Amygdala (tissue), 56 donors: ENCODE results near the gene BBS9.
A peak's percentile ranks its signal among the peaks of the same experiment; 100 is the strongest.
"Not testable (repeated sequence)": the region's sequence is repeated elsewhere in the genome, so short reads cannot be mapped to it uniquely, and the experiment has no call there.

Source experiments
- DNase-seq, 56 donors: peaks; one replicate each; lab custom pipeline; 2025; lab: John Stamatoyannopoulos, UW

BBS9 gene

DNA sequence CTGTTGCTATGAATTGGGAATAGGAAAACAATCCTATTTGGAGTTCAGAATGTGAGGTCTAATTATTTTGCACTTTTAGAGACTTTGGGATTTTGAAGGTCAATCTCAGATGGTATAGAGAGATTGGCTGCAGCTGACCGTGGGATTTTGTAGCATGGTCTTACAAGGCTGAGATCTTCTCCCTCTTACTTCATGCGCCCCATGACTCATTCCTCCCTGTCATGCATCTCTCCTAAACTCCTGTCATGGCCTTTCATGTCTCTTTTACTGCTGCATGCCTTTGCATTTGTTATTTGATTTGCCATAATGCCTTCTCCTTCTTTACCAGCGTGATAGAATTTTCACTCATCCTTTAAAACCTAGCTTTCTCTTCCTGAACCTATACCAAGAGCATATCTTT, 133.1 kb downstream of the BBS9 start:
- no peak for DNase-seq

DNA sequence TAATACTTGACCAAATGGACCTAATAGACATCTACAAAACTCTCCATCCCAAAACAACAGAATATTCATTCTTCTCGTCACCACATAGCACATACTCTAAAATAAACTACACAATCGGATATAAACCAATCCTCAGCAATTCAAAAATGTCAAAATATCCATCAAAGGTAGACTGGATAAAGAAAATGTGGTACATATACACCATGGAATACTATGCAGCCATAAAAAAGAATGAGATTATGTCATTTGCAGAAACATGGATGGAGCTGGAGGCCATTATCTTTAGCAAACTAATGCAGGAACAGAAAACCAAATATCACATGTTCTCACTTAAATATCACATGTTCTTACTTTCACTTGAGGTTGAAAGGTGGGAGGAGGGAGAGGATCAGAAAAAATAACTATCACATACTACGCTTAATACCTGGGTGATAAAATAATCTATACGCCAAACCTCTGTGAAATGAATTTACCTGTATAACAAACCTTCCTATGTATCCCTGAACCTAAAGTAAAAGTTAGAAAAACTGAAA, 142.5 kb downstream of the BBS9 start:
- DNase-seq, result not testable (repeated sequence)

DNA sequence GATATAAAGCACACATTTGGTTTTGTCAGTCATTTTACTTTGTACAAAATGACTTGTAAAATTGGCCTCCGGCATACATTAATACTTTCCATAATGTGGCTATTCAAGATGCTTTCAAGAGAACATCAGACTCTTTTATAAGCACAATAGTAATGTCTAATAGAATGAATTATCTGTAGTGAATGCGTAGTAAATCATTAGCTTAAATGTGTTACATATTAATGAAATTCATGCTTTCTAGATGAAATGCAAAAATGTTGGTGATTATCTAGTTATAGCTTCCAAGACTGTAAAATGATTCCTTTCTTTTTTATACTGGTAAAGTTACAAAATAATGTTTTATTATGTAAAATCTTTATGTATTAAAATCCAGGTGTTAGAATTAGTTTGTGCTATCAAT, 144.0 kb downstream of the BBS9 start:
- no peak for DNase-seq

DNA sequence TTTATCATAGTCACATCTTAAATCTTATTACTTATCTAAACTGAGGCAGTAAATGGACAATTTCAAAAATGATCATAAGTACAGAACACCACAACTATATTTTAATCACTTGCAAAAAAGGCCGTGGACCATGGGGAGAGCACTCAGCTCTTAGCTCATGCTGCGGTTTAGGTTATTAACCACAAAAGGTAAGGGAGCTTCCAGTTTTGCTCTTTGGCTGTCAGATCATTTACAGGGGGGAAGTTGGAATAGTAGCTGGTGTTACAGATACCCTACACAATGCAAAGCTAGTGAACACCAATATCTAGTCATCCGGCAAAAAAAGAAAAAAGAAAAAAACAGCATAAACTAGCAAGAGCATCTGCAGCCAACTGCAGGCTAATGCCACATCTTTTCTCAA, 147.0 kb downstream of the BBS9 start:
- DNase-seq, result no peak

DNA sequence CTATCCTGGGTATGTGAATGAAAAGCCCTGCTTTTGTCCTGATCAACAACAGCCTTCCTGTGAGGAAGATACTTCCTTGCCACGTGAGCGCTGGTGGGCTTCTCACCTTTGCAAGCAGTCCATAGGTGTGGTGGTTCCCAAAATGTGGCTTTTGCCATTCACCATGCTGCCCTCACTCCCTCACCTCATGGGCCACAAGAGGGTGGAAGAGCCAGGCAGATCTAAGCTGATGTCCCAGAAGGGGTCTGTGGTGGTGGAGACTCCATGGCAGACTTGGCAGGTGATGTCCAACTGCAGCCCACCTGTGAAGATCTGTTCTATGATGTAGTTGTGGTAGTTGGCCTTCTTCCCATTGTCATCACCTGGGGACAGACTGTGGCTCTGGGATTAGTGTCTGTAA, 147.4 kb downstream of the BBS9 start:
- DNase-seq, result no peak

DNA sequence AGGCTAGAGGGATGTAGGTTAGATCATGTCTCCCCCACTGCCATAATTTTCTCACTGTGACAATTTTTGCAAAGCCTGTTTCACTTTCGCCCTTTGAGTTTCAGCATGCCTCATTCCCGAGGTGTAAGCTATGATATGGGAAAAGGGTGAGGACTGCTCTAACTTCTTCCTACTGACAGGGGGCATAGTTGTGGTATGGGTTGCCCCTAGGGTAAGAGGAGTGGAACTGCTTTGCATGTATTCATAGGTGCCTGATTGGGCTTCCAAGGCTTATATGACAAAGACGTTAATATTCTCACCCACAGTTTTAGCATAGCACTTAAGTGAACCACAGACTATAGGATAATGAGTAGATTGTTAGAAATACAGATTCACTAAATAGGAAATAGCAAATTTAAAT, 148.7 kb downstream of the BBS9 start:
- DNase-seq, result no peak

DNA sequence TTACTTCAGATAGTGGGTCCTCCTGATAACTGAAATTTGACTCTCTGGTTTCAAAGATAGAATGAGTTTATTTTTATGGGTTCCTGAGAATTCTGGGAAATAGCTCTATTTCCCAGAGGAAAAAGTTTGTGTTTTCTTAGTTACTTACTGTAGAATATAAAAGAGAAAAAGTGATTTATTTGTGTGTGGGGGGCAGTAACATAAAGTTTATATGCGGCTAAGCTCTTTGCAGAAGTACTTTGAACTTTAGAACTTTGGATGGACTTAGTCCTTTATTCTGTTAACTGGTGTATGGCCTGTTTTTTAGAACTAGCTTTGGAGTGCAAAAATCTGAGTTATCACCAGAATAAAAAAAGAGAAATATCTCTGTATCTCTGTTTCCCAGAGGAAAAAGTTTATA, 157.1 kb downstream of the BBS9 start:
- no peak for DNase-seq

DNA sequence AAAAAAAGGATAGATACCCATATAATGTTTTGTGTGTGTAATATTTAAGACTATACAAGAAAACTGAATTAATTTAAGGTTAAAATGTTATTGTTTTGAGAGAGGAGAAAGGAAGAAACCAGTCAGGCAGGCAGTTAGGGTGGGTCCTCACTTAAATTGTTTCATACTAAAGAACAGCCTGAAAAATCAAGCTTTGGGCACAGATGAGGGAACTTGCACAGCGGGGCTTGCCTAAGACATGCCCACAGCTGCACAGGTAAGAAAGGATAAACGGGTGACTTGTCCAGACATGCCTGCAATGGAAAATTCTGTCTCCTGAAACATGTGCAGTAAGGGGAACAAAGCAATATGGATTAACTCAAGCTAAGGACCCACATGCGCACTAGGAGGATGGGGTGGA, 158.4 kb downstream of the BBS9 start:
- no peak for DNase-seq

DNA sequence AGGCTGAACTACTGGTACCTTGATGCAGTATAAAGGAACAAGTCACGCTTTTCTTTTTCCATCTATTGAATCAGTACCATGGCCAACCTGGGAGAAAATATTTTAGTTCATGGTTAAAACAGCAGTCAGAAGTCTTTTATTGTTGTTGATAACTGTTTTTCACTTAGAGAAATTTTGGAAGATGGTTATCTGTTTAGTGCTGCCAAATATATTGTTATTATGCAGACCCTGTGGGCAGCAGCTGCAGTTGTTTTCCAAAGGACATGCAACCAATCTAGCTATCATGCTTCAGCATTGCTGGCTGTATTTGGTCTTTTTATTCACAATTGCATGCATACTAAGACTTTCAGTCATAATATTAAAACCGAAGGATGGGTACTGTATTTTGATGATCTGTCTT, 169.5 kb downstream of the BBS9 start:
- no peak for DNase-seq

DNA sequence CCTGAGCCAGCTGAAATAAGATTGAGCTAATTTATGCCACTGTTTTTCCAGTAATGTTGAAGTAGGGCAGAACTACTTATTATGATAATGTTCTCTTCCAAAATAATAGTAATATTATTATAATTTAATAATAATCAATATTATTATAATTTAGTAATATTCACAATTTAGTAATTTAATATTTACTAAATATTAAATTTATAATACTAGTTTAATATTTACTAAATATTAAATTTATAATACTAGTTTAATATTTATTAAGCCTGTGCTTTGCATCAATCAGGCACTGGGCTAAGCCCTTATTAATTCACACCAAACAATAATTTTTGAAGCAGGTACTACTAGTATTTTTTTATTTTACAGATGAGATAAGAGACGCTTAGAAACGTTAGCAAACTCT, 170.1 kb downstream of the BBS9 start:
- no peak for DNase-seq

DNA sequence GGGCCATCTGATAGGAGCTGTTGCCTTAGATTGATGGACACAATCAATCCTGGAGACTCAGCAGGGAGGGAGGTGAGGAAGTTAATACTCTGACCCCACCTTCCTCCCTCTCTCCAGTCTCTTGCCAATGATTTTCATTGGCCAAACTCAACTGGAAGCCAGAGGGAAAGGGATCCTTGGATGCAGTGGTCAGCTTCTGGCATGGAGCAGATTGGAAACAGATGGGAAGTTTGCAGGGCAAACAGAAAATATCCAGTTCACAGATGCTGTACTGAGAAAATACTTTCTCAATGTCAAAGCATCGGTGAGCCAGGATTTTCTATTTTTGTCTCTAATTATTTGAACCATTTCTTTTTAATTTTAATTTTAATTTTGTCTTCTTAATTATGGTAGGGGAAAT, 170.8 kb downstream of the BBS9 start:
- DNase-seq, result no peak

DNA sequence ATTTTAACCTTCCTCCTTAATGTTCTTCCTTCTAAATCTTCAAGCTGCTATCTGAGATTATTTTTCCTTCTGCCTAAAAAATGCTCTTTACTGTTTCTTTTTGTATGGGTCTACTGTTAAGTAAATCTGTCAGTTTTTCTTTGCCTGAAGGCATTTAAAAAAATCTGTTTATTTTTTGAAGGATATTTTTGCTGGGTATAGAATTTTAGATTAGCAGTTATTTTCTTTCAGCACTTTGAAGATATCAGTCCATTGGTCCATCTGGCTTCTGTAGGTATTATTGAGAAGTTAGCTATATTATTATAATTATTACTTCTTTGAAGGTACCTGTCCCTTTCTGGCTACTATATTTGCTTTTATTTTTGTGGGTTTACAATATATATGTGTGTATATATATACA, 171.4 kb downstream of the BBS9 start:
- no peak for DNase-seq

DNA sequence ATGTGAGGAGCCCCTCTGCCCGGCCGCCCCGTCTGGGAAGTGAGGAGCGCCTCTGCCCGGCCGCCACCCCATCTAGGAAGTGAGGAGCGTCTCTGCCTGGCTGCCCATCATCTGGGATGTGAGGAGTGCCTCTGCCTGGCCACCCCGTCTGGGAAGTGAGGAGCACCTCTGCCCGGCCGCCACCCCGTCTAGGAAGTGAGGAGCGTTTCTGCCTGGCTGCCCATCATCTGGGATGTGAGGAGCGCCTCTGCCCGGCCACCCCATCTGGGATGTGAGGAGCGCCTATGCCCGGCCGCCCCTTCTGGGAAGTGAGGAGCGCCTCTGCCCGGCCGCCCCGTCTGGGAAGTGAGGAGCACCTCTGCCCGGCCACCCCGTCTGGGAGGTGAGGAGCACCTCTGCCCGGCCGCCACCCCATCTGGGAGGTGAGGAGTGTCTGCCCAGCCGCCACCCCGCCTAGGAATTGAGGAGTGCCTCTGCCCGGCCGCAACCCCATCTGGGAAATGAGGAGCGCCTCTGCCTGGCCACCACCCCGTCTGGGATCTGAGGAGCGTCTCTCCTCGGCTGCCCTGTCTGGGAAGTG, 174.7 kb downstream of the BBS9 start:
- DNase-seq, result peak in 1 of 56 donors; percentile 1

DNA sequence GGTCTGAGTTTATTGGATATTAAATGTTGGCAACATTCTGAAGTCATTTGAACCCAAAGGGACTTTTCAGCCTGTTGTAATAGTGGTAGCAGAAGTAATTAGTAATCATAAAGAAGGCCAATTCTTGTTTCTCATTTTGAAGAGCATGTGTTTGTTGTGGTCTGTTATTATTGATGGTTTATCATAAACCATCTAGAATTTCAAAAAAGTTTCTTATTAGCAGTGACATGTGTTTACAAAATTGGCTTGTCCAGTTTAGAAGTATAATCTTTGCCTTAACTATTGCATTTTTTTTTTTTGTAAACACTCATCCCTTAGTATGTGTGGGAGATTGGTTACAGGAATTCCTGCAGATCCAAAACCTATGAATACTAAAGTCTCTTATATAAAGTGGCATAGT, 177.8 kb downstream of the BBS9 start:
- DNase-seq, result no peak

DNA sequence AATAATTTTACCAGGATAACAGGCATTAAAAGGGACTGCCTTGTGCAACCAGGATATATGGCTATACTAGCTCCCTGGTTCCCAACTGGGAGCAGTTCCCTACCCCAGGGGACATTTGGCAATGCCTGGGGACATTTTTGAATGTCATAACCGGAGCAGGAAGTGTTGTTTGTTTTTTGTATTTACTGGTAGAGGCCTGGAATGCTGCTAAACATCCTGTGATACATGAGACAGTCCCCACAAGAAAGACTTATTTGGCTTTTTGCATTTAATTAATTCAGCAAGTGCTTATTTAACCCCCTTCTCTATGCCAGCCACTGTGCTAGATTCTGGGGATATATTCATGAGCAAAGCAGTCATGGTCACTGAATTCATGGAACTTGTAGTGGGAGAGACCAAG, 181.2 kb downstream of the BBS9 start:
- no peak for DNase-seq

DNA sequence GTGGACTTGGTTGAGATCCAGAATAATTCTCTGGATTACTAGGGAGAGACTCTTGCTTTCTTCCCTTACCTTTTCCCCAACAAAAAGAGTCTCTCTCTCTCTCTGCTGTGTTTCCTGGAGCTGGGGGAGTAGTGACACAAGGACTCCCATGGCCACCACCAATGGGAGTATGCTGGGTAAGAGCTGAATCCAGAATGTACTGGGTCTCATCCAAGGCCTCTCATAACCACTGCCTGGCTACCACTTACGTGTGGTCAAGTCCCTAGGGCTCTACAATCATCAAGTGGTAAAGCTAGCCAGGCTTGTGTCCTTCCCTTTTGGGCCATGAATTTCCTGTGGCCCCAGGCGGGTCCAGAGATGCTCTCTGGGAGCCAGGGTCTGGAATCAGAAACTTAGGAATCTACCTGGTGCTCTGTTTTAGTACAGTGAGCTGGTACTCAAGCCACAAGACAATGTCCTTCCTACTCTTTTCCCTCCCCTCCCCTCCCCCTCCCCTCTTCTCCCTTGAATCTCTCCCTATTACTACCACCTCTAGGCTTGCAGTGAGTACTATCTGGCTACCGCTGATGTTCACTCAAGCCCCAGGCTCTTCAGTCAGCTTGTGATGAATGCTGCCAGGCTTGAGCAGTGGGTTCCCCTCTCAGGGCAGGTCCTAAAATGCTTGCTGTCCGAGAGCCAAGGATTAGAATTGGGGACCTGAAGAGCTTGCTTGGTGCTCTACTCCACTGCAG, 196.6 kb downstream of the BBS9 start:
- no peak for DNase-seq

DNA sequence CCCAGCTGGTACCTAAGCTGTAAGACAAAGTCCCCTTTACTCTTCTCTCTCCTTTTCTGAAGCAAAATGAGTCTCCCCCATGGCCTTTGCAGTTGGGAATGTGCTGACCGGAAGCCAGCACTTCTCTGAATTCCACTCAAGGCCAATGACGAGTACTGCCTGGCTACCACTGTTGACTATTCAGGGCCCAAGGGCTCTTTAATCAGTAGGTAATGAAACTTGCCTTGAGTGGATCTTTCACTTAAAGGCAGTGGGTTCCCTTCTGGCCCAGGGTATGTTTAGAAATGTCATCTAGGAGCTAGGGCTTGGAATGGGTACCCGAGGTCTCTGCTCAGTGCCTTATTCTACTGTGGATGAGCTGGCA, 197.1 kb downstream of the BBS9 start:
- no peak for DNase-seq

DNA sequence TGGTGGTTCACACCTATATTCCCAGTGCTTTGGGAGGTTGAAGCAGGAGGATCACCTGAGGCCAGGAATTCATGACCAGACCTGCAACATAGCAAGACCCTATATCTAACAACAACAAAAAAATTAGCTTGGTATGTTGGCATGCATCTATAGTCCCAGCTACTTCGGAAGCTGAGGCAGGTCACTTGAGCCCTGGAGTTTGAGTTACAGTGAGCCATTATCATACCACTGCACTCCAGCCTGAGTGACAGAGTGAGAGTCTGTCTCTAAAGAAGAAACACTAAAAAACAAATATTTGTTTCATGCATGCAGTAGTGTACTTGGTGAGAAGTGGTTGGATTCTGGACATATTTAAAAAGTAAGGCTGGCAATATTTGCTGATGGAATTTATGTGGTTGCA, 198.1 kb downstream of the BBS9 start:
- no peak for DNase-seq

DNA sequence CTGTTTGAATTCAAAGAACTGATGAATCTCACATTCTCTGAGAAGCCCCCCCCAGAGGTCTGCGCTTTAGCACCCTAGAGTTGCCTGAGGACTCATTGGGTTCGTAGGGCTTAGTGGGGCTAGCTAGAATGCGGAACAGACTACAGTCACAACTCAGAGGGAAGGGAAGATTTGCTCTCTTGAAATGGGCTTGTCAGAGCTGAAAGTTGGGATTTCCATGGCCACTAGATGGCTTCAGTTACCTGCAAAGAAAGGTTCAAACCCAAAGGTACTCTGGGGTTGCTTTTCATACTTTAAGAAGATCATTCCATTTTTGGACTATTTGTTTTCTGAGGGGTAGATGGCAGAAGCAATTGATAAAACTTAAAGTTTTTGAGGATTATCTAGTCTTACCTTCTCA, 205.0 kb downstream of the BBS9 start:
- DNase-seq, result no peak

DNA sequence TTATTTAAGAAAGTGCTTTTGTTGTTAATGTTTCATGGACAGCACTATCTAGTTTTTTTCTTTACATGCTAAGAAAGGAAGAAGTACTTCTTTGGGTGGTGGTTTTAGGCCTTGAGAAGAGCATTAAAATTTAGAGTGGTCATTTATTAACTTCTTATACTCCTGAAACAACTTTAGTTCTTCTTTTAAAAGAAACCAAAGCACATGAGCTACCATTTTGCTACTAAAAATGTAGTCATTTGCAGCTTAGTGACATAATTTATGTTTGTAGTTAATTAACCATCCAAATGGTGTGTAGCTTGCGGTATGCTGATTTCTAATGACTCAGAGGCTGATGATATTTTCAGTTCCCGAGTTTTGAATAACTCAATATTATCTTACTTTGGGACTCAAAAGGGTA, 207.5 kb downstream of the BBS9 start:
- no peak for DNase-seq

DNA sequence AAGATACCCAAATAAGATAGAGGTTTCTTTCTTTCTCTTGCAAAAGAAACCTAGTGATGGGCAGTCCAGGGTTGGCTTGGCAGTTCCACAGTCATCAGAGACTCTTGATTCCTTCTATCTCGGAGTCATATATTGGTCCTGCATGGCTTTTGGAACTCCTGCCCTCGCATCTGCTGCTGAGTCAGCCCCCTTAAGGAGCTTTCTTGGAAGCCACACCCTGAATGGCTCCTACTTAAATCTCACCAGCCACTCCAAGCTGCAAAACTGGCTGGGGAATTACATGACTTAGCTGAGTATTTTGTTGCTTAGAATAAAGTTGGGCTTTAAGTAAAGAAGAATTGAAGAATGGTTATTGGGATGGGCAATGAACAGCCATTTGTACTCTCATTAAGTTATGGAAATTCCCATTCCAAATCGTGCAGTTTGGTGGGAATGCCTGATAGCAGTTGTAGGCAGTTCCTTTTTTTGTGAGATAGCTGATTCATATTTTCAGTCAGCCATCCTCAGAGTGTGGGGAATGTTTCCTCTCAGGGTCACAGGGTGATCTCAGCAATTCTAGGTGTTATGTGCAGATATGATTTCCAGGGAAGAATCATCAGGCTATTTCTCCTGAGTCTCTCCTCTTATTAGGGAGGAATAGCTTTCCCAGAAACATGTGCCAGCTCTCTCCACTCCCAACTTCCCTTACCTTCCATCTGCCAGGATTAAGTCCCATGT, 209.9 kb downstream of the BBS9 start:
- DNase-seq, result no peak

DNA sequence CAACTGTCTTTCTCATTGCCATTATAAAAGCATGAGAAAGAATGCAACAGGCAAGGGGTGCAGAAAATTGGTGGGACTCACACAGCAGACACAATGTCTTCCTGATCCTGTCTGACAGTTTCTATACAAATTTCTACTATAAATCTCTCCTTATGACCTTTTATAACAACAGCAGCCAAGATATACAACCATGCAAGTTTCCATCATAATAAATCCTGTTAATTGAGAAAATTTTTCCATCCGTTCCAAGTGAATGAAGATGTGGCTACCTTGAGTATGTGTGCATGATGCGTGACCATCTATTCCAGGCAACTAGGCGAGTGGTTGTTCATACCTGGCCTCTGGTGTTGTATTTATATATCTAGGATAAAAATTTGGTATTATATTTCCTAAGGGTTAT, 216.7 kb downstream of the BBS9 start:
- DNase-seq, result no peak
